Spinal cord (tissue), 10 donors: ENCODE data around the gene SULT1C3. TPM values are rescaled to one million over a fixed set of nuclear protein-coding genes. Genes with fewer than 3 reads are reported as not detected.

Source experiments
- DNase-seq, 6 donors: peaks; one replicate each; pipeline versions ENCODE4 v3.0.0 to v3.0.0-alpha.2; 2013 to 2015; ENCODE audit warnings: low spot score in 6 of 6, low read depth in 4 of 6
- H3K27ac ChIP-seq: one replicate; pipeline ENCODE4 v1.5.1; 2013; ENCODE audit warnings: low read depth, low read length, control low read depth
- H3K27me3 ChIP-seq: one replicate; pipeline ENCODE4 v1.6.1; 2013; ENCODE audit warnings: low read length; ENCODE audit not compliant: control insufficient read depth, insufficient read depth
- H3K36me3 ChIP-seq: one replicate; pipeline ENCODE4 v1.6.1; 2013; ENCODE audit warnings: low read length; ENCODE audit not compliant: control insufficient read depth, insufficient read depth
- H3K4me1 ChIP-seq: one replicate; pipeline ENCODE4 v1.6.1; 2013; ENCODE audit warnings: low read length; ENCODE audit not compliant: control insufficient read depth, insufficient read depth
- H3K4me3 ChIP-seq: one replicate; pipeline ENCODE4 v1.5.1; 2013; ENCODE audit warnings: low read depth, low read length, control low read depth
- H3K9me3 ChIP-seq: one replicate; pipeline ENCODE4 v1.6.1; 2013; ENCODE audit warnings: low read length; ENCODE audit not compliant: control insufficient read depth, insufficient read depth
- WGBS: methylation state at CpG from one replicate; pipeline ENCODE4 v1.1.5; 2013; ENCODE audit warnings: missing lambda C conversion rate; ENCODE audit not compliant: insufficient coverage; 5-methylcytosine and 5-hydroxymethylcytosine counted together
- polyA plus RNA-seq, 2 donors: library from polyadenylated mRNA; unstranded; fragments of 120-200 nt; gene quantifications; one replicate each; pipeline ENCODE4 v1.2.1, GENCODE V29; 2013; ENCODE audit not compliant: insufficient read length in 2 of 2
- total RNA-seq, 2 donors: library from RNA; depleted of rRNA in 1 of 2; stranded (reverse); fragments of 120-200 nt in 1 of 2; fragments of >200 nt in 1 of 2; gene quantifications; one replicate each; pipeline versions ENCODE4 v1.2.3 to v1.2.4, GENCODE V29; 2013 to 2014
- donor health status: healthy.

SULT1C3 gene
- total and polyA plus RNA-seq, 4 donors, result not detected

DNA sequence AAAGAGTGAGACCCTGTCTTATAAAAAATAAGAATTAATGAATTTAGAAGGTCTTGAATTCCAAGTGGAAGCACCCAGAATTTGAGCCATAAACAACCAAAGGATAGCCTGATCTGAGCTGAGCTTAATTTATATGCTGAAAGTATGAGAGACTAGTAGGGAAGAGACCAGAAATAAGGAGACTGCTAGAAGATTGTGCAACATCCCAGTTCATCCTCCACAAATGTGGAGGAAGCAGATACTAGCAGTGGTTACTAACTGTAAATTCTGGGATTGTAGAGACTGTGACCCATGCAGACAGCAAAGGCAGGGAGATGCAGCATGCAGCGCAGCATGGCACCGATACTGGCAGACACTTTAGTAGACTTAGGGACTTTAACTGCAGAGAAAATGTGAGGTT, 47.4 kb downstream of the SULT1C3 start:
- no peak for DNase-seq
- WGBS, result 87% methylated on average over 2 of the region's 2 CpGs

GRCh38 chr2:108288534-108289106, 48.9 kb downstream of the SULT1C3 start, which contains the start of gene SULT1C2:
Gene SULT1C2 (plus strand): TSS chr2:108288895. CDS start chr2:108293668, 4,773 bp downstream.
- Histone ChIP-seq H3K9me3 (no peaks in the 10 kb centered on the region), H3K27me3 (no peaks in the 10 kb centered on the region), H3K4me1 (no peaks in the 10 kb centered on the region), H3K36me3 (no peaks in the 10 kb centered on the region), H3K4me3 (no peak within 1 kb of the TSS), H3K27ac (peak within 1 kb of the TSS; percentile 54)
- WGBS, result 23% methylated on average over 6 of the region's 7 CpGs
- peak in 1 of 6 donors; percentile 62 for DNase-seq

More for the DNA sequence above, 47.4 kb downstream of the SULT1C3 start:
- H3K9me3 ChIP-seq, result no peaks in the 10 kb centered on the region
- H3K4me3 ChIP-seq, result no peak overlapping the region
- no peaks in the 10 kb centered on the region for H3K36me3 ChIP-seq
- H3K27me3 ChIP-seq, result no peaks in the 10 kb centered on the region
- H3K4me1 ChIP-seq, result no peaks in the 10 kb centered on the region
- no peak overlapping the region for H3K27ac ChIP-seq

DNA sequence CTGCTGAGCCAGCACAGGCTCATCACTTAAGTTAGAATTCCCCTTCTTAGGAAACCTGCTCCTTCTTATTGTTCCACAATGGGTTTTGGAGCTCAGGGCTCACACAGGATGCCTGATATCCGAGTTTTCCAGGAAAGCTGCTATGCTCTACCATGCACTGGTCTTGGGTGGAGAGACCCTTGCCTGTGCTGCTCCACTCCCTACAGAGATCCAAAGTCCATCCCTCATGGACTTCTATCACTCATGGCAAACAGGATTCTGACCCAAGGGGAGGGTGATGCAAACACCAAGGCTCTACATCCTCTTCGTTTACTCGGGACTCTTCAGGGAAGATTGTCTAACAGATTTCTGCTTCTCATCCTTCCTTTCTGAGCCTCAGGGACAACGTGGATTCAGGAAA, 54.1 kb downstream of the SULT1C3 start:
- no peak for DNase-seq
- H3K9me3 ChIP-seq, result peaks cover 3% of the 10 kb centered on the region
- WGBS, result 100% methylated on average over 3 of the region's 4 CpGs

DNA sequence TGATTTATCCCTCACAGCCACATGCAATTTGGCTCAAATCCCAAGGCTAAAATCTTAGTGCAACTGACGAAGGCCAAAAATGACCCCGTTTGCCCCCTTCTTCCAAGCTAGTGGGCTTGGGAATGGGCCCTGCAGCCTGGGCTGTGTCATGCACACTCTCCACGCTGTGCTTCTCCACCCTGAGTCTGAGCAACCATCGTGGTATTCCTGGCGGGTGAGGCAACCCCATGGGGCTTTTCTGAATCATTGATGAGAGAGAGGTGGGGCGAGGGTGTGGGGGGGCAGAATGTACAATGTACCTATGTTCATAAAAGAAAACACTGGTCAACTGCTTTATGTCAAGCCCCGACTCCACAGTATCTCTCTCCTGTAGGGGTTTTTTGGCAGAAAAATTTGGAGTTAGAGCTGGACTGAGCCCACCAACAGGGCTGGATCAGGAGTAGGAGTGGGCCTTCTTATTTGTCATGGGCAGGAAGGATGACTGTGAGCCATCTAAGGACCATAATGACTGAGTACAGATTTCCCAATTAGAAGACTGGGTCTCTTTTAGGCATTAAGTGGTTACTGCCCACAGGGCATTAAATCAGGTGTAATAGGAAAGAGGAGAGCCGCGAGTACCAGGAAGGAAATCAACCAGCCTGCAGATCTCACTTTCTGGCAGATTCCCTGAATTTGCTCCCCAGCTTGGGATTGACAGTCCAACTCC, 57.8 kb downstream of the SULT1C3 start:
- Histone ChIP-seq H3K4me3 (no peak overlapping the region), H3K27ac (no peak overlapping the region), H3K27me3 (no peaks in the 10 kb centered on the region), H3K9me3 (peaks cover 3% of the 10 kb centered on the region), H3K36me3 (no peaks in the 10 kb centered on the region), H3K4me1 (no peaks in the 10 kb centered on the region)
- WGBS, result 91% methylated on average over 4 of the region's 9 CpGs
- no peak for DNase-seq

More for the DNA sequence above, 54.1 kb downstream of the SULT1C3 start:
- H3K4me1 ChIP-seq, result no peaks in the 10 kb centered on the region
- H3K27me3 ChIP-seq, result no peaks in the 10 kb centered on the region
- no peak overlapping the region for H3K27ac ChIP-seq
- H3K4me3 ChIP-seq, result no peak overlapping the region
- no peaks in the 10 kb centered on the region for H3K36me3 ChIP-seq

DNA sequence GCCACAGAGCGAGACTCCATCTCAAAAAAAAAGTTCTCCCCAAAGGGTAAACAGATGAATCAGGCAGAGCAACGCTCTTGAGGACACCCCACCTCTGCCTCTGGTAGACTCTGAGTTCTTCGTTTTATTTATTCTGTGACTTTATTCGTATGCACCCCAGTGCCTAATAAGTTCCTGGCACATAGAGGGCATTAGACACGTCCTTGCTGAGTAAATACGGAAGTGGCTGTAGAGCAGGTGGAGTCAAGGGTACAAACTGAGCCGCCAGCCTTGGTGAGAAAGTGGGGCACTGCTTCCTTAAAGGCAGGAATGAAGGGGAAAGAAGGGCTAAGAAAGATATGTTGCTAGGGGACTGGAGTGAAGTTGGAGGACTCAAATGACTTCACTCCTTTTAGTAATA, 61.8 kb downstream of the SULT1C3 start:
- Histone ChIP-seq H3K4me3 (no peak overlapping the region), H3K4me1 (no peaks in the 10 kb centered on the region)
- 95% methylated on average over 6 of the region's 7 CpGs for whole genome bisulfite sequencing

GRCh38 chr2:108304975-108305374, 65.2 kb downstream of the SULT1C3 start:
- no peak for DNase-seq
- WGBS, result 91% methylated on average over 1 of the region's 2 CpGs

More for the DNA sequence above, 61.8 kb downstream of the SULT1C3 start:
- H3K27ac ChIP-seq, result no peak overlapping the region
- H3K27me3 ChIP-seq, result no peaks in the 10 kb centered on the region
- H3K9me3 ChIP-seq, result peaks cover 3% of the 10 kb centered on the region
- DNase-seq, result no peak
- H3K36me3 ChIP-seq, result no peaks in the 10 kb centered on the region

DNA sequence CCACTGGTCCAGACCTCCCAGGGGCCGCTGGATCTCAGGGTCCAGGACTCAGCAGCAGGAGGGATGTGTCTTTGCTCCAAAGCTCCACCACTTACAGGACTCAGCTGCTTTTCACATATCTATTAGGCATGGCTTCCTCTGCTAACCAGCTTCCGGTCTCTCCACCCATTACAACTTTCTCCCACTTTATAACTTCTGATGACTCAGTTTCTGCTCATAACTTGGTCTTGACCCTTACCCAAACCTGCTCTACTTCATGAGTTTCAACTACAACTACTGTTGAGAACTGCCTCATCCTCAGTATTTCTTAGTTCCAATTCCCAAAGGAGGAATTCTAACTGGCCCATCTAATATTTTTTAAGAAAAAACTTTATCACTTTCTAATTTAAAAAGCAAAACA, 66.1 kb downstream of the SULT1C3 start:
- no peak for DNase-seq
- H3K4me1 ChIP-seq, result no peaks in the 10 kb centered on the region
- no peaks in the 10 kb centered on the region for H3K9me3 ChIP-seq
- H3K36me3 ChIP-seq, result no peaks in the 10 kb centered on the region
- WGBS, result 92% methylated on average over 2 of the region's 2 CpGs
- no peak overlapping the region for H3K27ac ChIP-seq
- no peak overlapping the region for H3K4me3 ChIP-seq
- no peaks in the 10 kb centered on the region for H3K27me3 ChIP-seq

More at GRCh38 chr2:108304975-108305374, 65.2 kb downstream of the SULT1C3 start:
- Histone ChIP-seq H3K27me3 (no peaks in the 10 kb centered on the region), H3K36me3 (no peaks in the 10 kb centered on the region), H3K27ac (no peak overlapping the region), H3K4me1 (no peaks in the 10 kb centered on the region), H3K4me3 (no peak overlapping the region), H3K9me3 (no peaks in the 10 kb centered on the region)

DNA sequence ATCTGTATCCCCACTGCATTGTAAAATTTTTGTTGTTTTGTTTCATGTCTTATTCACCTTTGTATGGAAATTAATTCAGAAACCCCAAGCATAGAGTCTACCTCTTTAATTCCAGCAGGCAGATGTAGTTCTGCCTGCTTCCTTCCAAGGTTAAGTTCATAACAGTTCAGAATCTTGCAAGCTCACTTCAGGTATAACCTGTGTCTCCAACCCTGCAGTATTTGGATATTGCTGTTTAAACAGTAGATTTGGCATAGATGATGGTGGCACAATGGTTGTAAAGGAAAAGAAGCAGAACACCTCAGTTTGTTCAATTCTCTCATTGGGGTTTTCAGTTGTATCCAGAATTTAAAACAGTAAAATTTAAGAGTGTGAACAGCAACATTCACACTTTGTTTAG, 70.1 kb downstream of the SULT1C3 start:
- Histone ChIP-seq H3K27me3 (no peaks in the 10 kb centered on the region), H3K4me3 (no peak overlapping the region), H3K36me3 (no peaks in the 10 kb centered on the region), H3K9me3 (no peaks in the 10 kb centered on the region), H3K4me1 (no peaks in the 10 kb centered on the region), H3K27ac (no peak overlapping the region)
- DNase-seq, result no peak
